Measurements from ENCODE around the gene EIF4A2. TPM values are rescaled to one million over a fixed set of nuclear protein-coding genes. Genes with fewer than 3 reads are reported as not detected.
A peak's percentile ranks its signal among the peaks of the same experiment; 100 is the strongest.

Gene EIF4A2
- total and polyA plus RNA-seq, 10 of the 15 experiments (the other 5 are each of a cell fraction or from before 2014, with no cell fraction given) = 154 to 680 (median 259) TPM

DNA sequence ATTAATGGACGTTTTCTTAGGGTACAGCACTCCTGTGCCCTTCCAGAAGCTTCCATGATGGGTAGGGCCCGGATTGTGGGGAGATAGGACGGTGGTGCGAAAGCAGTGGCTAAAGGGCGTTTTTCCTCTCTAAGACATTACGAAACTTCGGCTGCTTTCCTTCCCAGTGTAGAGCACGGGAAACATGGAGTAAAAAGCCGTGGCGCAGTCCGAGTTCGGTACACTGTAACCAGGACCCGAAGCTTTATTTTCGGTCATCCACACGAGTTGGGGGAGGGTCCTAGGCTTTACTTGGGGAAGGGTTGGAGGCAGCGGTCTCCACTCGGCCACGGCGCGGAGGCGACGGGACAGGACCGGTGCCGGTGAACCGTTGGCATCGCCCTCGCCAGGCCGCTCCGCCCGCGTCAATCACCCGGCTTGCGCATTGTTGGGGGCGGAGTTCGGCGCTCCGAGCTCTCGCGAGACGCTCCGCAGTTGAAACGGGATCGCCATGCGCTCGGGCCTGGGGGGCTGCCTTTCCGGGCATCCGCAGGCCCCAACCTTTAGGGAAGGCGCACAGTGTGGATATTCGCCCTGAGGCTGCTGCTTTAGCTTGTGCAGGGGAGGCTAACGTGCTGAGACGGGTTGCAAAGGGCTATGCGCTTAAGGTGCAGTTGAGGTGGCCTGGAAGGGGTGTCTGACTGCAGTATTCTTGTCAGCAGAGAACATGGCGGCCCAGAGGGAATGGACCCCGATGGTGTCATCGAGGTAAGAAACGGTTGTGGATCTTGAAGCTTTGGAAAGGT lies 546 bp downstream of the EIF4A2 start (continued):
- TF ChIP-seq ZNF592 (IDR thresholded peaks at IDR 0.05) (no peak), KLF5 (IDR thresholded peaks at IDR 0.05; ENCODE audit: partially characterized antibody) (no peak), SREBF1 (IDR thresholded peaks at IDR 0.05; ENCODE audit: low read length) (no peak), STAT3 (IDR thresholded peaks at IDR 0.05; ENCODE audit: low read depth, low read length) (no peak), RAD51 (IDR thresholded peaks at IDR 0.05) (no peak), POLR2AphosphoS5 (IDR thresholded peaks at IDR 0.05; ENCODE audit: low read length) (peak; percentile 42), ELK1 (IDR thresholded peaks at IDR 0.05; ENCODE audit: low read depth, low read length) (no peak), REST (IDR thresholded peaks at IDR 0.05; ENCODE audit: low read depth, low read length) (no peak), CBX5 (IDR thresholded peaks at IDR 0.05; ENCODE audit: low read depth) (no peak), HDAC2 (IDR thresholded peaks at IDR 0.05) (no peak), SIX5 (IDR thresholded peaks at IDR 0.05; ENCODE audit: low read depth, low read length, severe bottlenecking) (no peak), ZBTB40 (IDR thresholded peaks at IDR 0.05; ENCODE audit: borderline replicate concordance) (no peak), CTCF (IDR thresholded peaks at IDR 0.05 in 2 of 3, conservative IDR thresholded peaks at IDR 0.05 in 1 of 3; ENCODE audit: control insufficient read depth in 2 of 3, extremely low read depth in 1 of 3, insufficient read depth in 1 of 3, low read depth in 3 of 3, low read length in 3 of 3) (no peak), HDGF (IDR thresholded peaks at IDR 0.05) (0 out of 2 replicates have a peak, but pooled peaks have one; percentile 3)

Data from GM12878 (cell line).